ENCODE results near the gene HSPA14.

The HSPA14 gene

GRCh38 chr10:14904864-14905263, 66.8 kb downstream of the HSPA14 start:
- H3K27ac ChIP-seq = peak overlapping the region; percentile 32; the same call in 1 of the 2 replicates
- TF ChIP-seq CTCF (conservative IDR thresholded peaks at IDR 0.05) = no peak

- TF ChIP-seq CTCF (conservative IDR thresholded peaks at IDR 0.05) = no peak
- H3K27ac ChIP-seq = peak overlapping the region; percentile 32
Measured at GRCh38 chr10:14905890-14906289, 67.8 kb downstream of the HSPA14 start.

- TF ChIP-seq CTCF (conservative IDR thresholded peaks at IDR 0.05) = no peak
- no peak overlapping the region; the same call in 1 of the 2 replicates for H3K27ac ChIP-seq
Measured at GRCh38 chr10:14906765-14907164, 68.7 kb downstream of the HSPA14 start.

- H3K27ac ChIP-seq = peak overlapping the region; percentile 81
Measured at GRCh38 chr10:14907591-14907990, 69.5 kb downstream of the HSPA14 start.

- peak overlapping the region; percentile 81 for H3K27ac ChIP-seq
- TF ChIP-seq CTCF (conservative IDR thresholded peaks at IDR 0.05) = no peak
Measured at GRCh38 chr10:14909101-14909500, 71.0 kb downstream of the HSPA14 start.

- H3K27ac ChIP-seq = no peak overlapping the region
- TF ChIP-seq CTCF (conservative IDR thresholded peaks at IDR 0.05) = no peak
Measured at GRCh38 chr10:14910953-14911352, 72.8 kb downstream of the HSPA14 start.

GRCh38 chr10:14911801-14912200, 73.7 kb downstream of the HSPA14 start:
- H3K27ac ChIP-seq = no peak overlapping the region
- no peak for TF ChIP-seq CTCF (conservative IDR thresholded peaks at IDR 0.05)

GRCh38 chr10:14916600-14916999, 78.5 kb downstream of the HSPA14 start:
- no peak overlapping the region for H3K27ac ChIP-seq
- no peak for TF ChIP-seq CTCF (conservative IDR thresholded peaks at IDR 0.05)
